Smooth muscle cell (in vitro differentiated cells): ENCODE results near the gene KLHDC8A. TPM values are rescaled to one million over a fixed set of nuclear protein-coding genes. Genes with fewer than 3 reads are reported as not detected.

ENCODE experiments used
- DNase-seq: peaks from one replicate; lab custom pipeline; 2025; ENCODE audit not compliant: unreplicated experiment; lab: John Stamatoyannopoulos, UW
- H2AFZ ChIP-seq: fragments of 200-600 bp; sonication (generic); 2 replicates; pipeline ENCODE4 v1.6.0; 2016; ENCODE audit warnings: antibody characterized with exemption, low read depth, mild to moderate bottlenecking
- H3F3A ChIP-seq: fragments of 200-600 bp; sonication (generic); 2 replicates; pipeline ENCODE4 v1.6.0; 2017; ENCODE audit warnings: antibody characterized with exemption, low read depth
- H3K27ac ChIP-seq: fragments of 200-600 bp; sonication (generic); 2 replicates; pipeline ENCODE4 v1.5.1; 2016; ENCODE audit warnings: low read depth, mild to moderate bottlenecking
- H3K27me3 ChIP-seq: fragments of 200-600 bp; sonication (generic); 2 replicates; pipeline ENCODE4 v1.6.1; 2016; ENCODE audit warnings: low read depth, mild to moderate bottlenecking
- H3K36me3 ChIP-seq: fragments of 200-600 bp; sonication (generic); 2 replicates; pipeline ENCODE4 v1.5.1; 2016; ENCODE audit warnings: low read depth
- H3K4me1 ChIP-seq: fragments of 200-600 bp; sonication (generic); 2 replicates; pipeline ENCODE4 v1.5.1; 2016; ENCODE audit warnings: low read depth
- H3K4me2 ChIP-seq: fragments of 200-600 bp; sonication (generic); 2 replicates; pipeline ENCODE4 v1.6.0; 2016; ENCODE audit warnings: mild to moderate bottlenecking
- H3K4me3 ChIP-seq: fragments of 200-600 bp; sonication (generic); 2 replicates; pipeline ENCODE4 v1.5.1; 2016; ENCODE audit warnings: mild to moderate bottlenecking
- H3K79me2 ChIP-seq: fragments of 200-600 bp; sonication (generic); 2 replicates; pipeline ENCODE4 v1.6.0; 2016; ENCODE audit warnings: low read depth, mild to moderate bottlenecking
- H3K9ac ChIP-seq: fragments of 200-600 bp; sonication (generic); 2 replicates; pipeline ENCODE4 v1.6.0; 2016; ENCODE audit warnings: low read depth
- H3K9me3 ChIP-seq: fragments of 200-600 bp; sonication (generic); replicated peaks from 2 replicates; pipeline ENCODE4 v1.5.1; 2016; ENCODE audit warnings: low read depth
- H4K20me1 ChIP-seq: fragments of 200-600 bp; sonication (generic); 2 replicates; pipeline ENCODE4 v1.6.0; 2016; ENCODE audit warnings: low read depth
- WGBS: methylation state at CpG from one replicate; pipeline ENCODE4 v1.1.7; 2016; ENCODE audit warnings: low lambda C conversion rate; 5-methylcytosine and 5-hydroxymethylcytosine counted together
- polyA plus RNA-seq: library from polyadenylated mRNA; unstranded; fragments of >200 nt; fragmentation: Nextera tagmentation; extraction: Ambion mirVana; gene quantifications from 2 replicates; pipeline ENCODE4 v1.2.1, GENCODE V29; 2016
- total RNA-seq: library from RNA; depleted of rRNA; stranded (reverse); fragments of >200 nt; gene quantifications from 2 replicates; pipeline ENCODE4 v1.2.3, GENCODE V29; 2014
- TF ChIP-seq, protein P1 (sequence below): fragments of 200-600 bp; sonication (generic); IDR thresholded peaks from 2 replicates; pipeline ENCODE4 v1.5.1; 2017; ENCODE audit warnings: borderline replicate concordance, mild to moderate bottlenecking, antibody characterized with exemption; ENCODE audit not compliant: insufficient read depth, poor library complexity, severe bottlenecking

The KLHDC8A gene
- total and polyA plus RNA-seq, 2 experiments from 2014 or later = 0.33 TPM; not detected in 1

DNA sequence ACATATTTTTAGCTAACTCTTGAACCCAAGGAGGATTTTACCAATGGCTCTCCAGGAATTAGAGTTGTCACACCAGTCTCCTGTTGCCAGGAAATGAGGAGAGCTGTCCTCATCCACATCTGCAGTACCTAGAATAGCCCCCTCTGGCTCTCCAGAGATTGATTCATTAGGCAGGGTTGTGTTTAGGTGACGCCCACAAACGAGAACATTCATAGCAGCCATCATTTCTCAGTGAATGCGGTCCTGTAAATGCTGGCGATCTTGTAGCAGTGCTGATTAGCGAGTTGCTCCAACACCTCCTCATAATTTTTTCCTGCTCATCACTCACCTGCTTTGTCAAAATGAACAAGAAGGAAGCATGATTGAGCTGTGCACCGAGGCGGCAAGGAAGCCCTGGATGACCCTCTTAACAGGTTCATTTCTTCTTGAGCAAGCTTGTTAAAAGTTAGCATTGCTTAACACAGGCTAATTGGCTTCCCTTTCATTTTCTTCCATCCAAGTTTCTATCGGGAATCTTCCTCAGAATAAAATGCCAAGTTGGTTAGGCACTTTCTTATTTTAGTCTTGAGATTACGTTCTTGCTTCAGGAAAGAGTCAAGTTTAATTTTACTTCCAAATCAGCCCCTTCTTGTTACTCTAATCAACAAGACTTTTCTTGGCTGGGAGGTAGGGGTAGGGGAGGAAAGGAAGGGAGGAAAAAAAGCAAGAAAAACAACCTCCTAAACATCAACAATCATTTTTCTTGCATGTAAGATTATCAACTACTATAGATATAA lies 16.5 kb upstream of the KLHDC8A start:
- H3F3A ChIP-seq = peaks cover 37% of the 10 kb centered on the region
- H3K27ac ChIP-seq = peak overlapping the region; percentile 83
- peaks cover 42% of the 10 kb centered on the region for H3K4me1 ChIP-seq
- no peaks in the 10 kb centered on the region for H3K27me3 ChIP-seq
- H4K20me1 ChIP-seq = no peaks in the 10 kb centered on the region
- peak overlapping the region; percentile 24 for H2AFZ ChIP-seq
- DNase-seq = no peak
- peak overlapping the region; percentile 79 for H3K4me2 ChIP-seq
- 27% methylated on average over 9 of the region's 9 CpGs for WGBS
- no peaks in the 10 kb centered on the region for H3K9me3 ChIP-seq
- H3K36me3 ChIP-seq = no peaks in the 10 kb centered on the region
- H3K79me2 ChIP-seq = no peaks in the 10 kb centered on the region
- H3K9ac ChIP-seq = no peak overlapping the region
- TF ChIP-seq, protein P1, sequence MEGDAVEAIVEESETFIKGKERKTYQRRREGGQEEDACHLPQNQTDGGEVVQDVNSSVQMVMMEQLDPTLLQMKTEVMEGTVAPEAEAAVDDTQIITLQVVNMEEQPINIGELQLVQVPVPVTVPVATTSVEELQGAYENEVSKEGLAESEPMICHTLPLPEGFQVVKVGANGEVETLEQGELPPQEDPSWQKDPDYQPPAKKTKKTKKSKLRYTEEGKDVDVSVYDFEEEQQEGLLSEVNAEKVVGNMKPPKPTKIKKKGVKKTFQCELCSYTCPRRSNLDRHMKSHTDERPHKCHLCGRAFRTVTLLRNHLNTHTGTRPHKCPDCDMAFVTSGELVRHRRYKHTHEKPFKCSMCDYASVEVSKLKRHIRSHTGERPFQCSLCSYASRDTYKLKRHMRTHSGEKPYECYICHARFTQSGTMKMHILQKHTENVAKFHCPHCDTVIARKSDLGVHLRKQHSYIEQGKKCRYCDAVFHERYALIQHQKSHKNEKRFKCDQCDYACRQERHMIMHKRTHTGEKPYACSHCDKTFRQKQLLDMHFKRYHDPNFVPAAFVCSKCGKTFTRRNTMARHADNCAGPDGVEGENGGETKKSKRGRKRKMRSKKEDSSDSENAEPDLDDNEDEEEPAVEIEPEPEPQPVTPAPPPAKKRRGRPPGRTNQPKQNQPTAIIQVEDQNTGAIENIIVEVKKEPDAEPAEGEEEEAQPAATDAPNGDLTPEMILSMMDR = no peak
- peak overlapping the region; percentile 1 for H3K4me3 ChIP-seq

DNA sequence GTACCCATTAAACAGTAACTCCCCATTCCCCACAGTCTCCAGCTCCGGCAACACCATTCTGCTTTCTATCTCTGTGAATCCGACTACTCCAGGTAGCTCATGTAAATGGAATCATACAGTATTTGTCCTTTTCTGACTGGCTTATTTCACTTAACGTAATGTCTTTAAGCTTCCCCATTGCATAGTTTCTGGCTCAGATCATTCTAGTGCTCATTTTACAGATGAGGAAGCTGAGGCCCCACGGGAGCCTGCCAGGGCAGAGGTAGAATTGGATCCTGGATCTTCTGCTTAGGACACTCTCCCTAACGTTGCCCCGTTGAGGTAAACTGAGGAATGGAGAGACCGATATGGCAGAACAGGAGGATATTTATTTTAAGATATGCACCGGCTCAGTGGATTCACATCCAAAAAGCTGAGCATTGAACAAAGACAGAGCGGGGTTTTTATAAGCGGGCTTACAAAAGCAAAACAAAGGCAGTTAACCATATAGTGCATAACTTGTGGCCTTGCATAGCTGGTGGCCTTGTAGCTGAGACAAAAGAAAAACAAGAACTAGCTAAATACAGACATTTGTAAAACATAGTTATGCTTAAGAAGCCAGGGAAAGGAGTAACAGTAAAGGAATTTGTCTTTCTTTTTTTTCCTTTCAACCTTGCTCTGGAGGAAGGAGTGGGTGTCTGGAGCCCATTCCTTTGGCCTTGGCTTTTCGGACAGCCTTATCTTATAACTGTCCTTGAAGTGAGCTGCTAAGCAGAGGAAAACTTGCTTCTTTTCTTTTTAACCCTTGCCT lies 15.3 kb upstream of the KLHDC8A start:
- 29% methylated on average over 11 of the region's 11 CpGs for WGBS

DNA sequence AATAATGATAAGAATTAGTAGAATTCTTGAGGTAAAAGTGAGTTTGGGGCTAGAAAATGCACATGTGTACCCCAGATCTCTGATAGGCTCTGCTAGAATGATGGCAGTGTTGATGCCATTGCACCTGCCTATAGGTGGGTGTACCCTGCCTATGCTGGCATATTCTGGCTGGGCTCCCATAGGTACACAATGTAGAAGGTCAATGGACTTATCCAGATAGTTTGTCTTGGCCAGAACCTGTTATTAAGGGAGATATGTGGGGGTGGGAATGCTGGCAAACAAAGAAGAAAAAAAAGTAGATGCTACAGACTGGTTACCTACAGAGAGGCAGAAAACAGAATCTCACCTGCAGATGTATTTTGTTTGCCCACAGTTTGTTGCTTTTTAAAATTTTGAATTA lies 14.1 kb upstream of the KLHDC8A start:
- no peak overlapping the region for H3K9ac ChIP-seq
- TF ChIP-seq, protein P1 = no peak
- no peaks in the 10 kb centered on the region for H3K79me2 ChIP-seq
- no peaks in the 10 kb centered on the region for H3K9me3 ChIP-seq
- no peaks in the 10 kb centered on the region for H3K27me3 ChIP-seq
- H2AFZ ChIP-seq = no peak overlapping the region
- no peaks in the 10 kb centered on the region for H3K36me3 ChIP-seq
- no peak for DNase-seq
- no peaks in the 10 kb centered on the region for H4K20me1 ChIP-seq
- H3K4me3 ChIP-seq = no peak overlapping the region
- H3K4me1 ChIP-seq = peaks cover 38% of the 10 kb centered on the region
- H3F3A ChIP-seq = peaks cover 30% of the 10 kb centered on the region
- H3K4me2 ChIP-seq = no peak overlapping the region
- H3K27ac ChIP-seq = no peak overlapping the region

More for the DNA sequence above, 15.3 kb upstream of the KLHDC8A start:
- Histone ChIP-seq H2AFZ (no peak overlapping the region), H3K4me1 (peaks cover 42% of the 10 kb centered on the region), H3K36me3 (no peaks in the 10 kb centered on the region), H3K4me2 (peak overlapping the region; percentile 79), H3K9me3 (no peaks in the 10 kb centered on the region), H3F3A (peaks cover 35% of the 10 kb centered on the region), H3K79me2 (no peaks in the 10 kb centered on the region), H3K4me3 (peak overlapping the region; percentile 11), H3K9ac (no peak overlapping the region), H3K27ac (peak overlapping the region; percentile 76), H3K27me3 (no peaks in the 10 kb centered on the region), H4K20me1 (no peaks in the 10 kb centered on the region)
- TF ChIP-seq, protein P1 = no peak
- no peak for DNase-seq
